Vagina (tissue), 2 donors: ENCODE data around the gene OR6V1.
"Not testable (repeated sequence)": the region's sequence is repeated elsewhere in the genome, so short reads cannot be mapped to it uniquely, and the experiment has no call there.

Experiments used
- CTCF ChIP-seq, 3 experiments: fragments of 450-650 bp in 2 of 3; fragments of 200-600 bp in 1 of 3; sonication (generic) in 1 of 3; IDR thresholded peaks; one replicate each; pipeline ENCODE4 v1.5.1; 2017 to 2019; ENCODE audit warnings: antibody characterized with exemption in 3 of 3, mild to moderate bottlenecking in 2 of 3, moderate library complexity in 2 of 3
- POLR2A ChIP-seq, 2 donors: fragments of 450-650 bp; IDR thresholded peaks; one replicate each; pipeline ENCODE4 v1.6.1; 2017; ENCODE audit warnings: antibody characterized with exemption in 2 of 2, mild to moderate bottlenecking in 2 of 2, moderate library complexity in 2 of 2

GRCh38 chr7:143085610-143086009 lies 33.5 kb downstream of the OR6V1 start:
- not testable (repeated sequence) for TF ChIP-seq POLR2A, CTCF (IDR thresholded peaks at IDR 0.05)
